ENCODE measurements around the gene NCKAP5. TPM values are rescaled to one million over a fixed set of nuclear protein-coding genes. Genes with fewer than 3 reads are reported as not detected.

The NCKAP5 gene
- total and polyA plus RNA-seq, 9 of the 15 experiments (the other 6 are each of a cell fraction or from before 2014, with no cell fraction given): not detected

DNA sequence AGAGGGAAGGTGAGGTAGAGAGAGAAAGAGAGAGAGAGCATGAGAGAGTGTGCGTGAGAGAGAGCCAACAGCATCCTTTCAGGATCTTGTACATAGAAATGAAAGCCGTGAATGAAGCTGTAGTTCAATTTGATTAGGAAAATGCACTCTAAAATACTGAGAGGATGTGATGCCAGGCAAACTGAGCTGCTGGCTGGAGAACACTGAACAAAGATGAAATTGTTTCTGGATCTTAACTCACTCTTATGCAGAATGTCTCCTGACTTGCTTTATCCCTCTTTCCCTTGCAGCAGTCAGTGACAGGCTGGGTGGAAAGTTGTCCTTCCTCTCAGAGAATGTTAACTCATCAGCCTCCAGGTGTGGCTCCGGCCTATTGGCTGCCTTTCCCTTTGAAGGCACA, 908.9 kb downstream of the NCKAP5 start:
- Histone ChIP-seq H3K79me2 (ENCODE audit: control insufficient read depth, insufficient read depth, low read length) (no peaks in the 10 kb centered on the region), H3K4me1 (replicated peaks in 1 of 2; ENCODE audit: control insufficient read depth in 2 of 2, insufficient read depth in 2 of 2, low read length in 2 of 2) (no peaks in the 10 kb centered on the region), H3K4me3 (no peak overlapping the region), H3K4me2 (ENCODE audit: insufficient read depth, low read length) (no peak overlapping the region), H3K9ac (ENCODE audit: insufficient read depth in 1 of 2, low read depth in 2 of 2, low read length in 2 of 2) (no peak overlapping the region), H3K27me3 (ENCODE audit: control insufficient read depth in 2 of 2, insufficient read depth in 2 of 2, low read length in 2 of 2) (no peaks in the 10 kb centered on the region), H3K9me1 (ENCODE audit: control insufficient read depth, insufficient read depth, low read length) (no peaks in the 10 kb centered on the region), H3K36me3 (ENCODE audit: control insufficient read depth, insufficient read depth, low read length) (no peaks in the 10 kb centered on the region), H2AFZ (ENCODE audit: low read depth, low read length) (no peak overlapping the region), H4K20me1 (replicated peaks; ENCODE audit: control insufficient read depth, insufficient read depth, low read length) (no peaks in the 10 kb centered on the region), H3K27ac (ENCODE audit: extremely low read depth, low read depth, low read length) (no peak overlapping the region), H3K9me3 (replicated peaks; ENCODE audit: control insufficient read depth, insufficient read depth, low read depth, low read length) (no peaks in the 10 kb centered on the region)
- ATAC-seq: no peak
- in situ Hi-C loops (cut with MboI): no loop called here
- ChIA-PET CTCF (ENCODE audit: low intra/inter-chr PET ratio) (no interaction called here), POLR2A (interaction anchor here (0.6 kb wide), 1 partner anchor 1169 kb away, joined by 3 read pairs; no protein-coding TSS in a partner anchor)
- no TSS peak for BruUV-seq (replicated peaks)
- DNase-seq (ENCODE audit: extremely low read depth in 1 of 4, low spot score in 3 of 4): no peak
- no peak for FAIRE-seq
- WGBS (ENCODE audit: insufficient coverage, low coverage, missing lambda C conversion rate): 0% methylated on average over 3 of the region's 3 CpGs
- no peak for TF ChIP-seq TCF15 (CRISPR knock-in tag; IDR thresholded peaks at IDR 0.05)
- TF ChIP-seq, protein P1, sequence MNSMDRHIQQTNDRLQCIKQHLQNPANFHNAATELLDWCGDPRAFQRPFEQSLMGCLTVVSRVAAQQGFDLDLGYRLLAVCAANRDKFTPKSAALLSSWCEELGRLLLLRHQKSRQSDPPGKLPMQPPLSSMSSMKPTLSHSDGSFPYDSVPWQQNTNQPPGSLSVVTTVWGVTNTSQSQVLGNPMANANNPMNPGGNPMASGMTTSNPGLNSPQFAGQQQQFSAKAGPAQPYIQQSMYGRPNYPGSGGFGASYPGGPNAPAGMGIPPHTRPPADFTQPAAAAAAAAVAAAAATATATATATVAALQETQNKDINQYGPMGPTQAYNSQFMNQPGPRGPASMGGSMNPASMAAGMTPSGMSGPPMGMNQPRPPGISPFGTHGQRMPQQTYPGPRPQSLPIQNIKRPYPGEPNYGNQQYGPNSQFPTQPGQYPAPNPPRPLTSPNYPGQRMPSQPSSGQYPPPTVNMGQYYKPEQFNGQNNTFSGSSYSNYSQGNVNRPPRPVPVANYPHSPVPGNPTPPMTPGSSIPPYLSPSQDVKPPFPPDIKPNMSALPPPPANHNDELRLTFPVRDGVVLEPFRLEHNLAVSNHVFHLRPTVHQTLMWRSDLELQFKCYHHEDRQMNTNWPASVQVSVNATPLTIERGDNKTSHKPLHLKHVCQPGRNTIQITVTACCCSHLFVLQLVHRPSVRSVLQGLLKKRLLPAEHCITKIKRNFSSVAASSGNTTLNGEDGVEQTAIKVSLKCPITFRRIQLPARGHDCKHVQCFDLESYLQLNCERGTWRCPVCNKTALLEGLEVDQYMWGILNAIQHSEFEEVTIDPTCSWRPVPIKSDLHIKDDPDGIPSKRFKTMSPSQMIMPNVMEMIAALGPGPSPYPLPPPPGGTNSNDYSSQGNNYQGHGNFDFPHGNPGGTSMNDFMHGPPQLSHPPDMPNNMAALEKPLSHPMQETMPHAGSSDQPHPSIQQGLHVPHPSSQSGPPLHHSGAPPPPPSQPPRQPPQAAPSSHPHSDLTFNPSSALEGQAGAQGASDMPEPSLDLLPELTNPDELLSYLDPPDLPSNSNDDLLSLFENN (IDR thresholded peaks at IDR 0.05; ENCODE audit: low read depth in 2 of 2, low read length in 2 of 2): no peak
- no peak for TF ChIP-seq EWSR1 (IDR thresholded peaks at IDR 0.05; ENCODE audit: borderline replicate concordance, low read depth, partially characterized antibody)
- no peak for TF ChIP-seq TAF9B (IDR thresholded peaks at IDR 0.05; ENCODE audit: partially characterized antibody)
- TF ChIP-seq KAT8 (IDR thresholded peaks at IDR 0.05; ENCODE audit: low read depth): no peak
- TF ChIP-seq NFIC (IDR thresholded peaks at IDR 0.05): no peak
- TF ChIP-seq RAD21 (CRISPR knock-in tag; conservative IDR thresholded peaks at IDR 0.05 in 1 of 2, IDR thresholded peaks at IDR 0.05 in 1 of 2): no peak
- TF ChIP-seq HOXB6 (CRISPR knock-in tag; IDR thresholded peaks at IDR 0.05; ENCODE audit: borderline replicate concordance): no peak
- TF ChIP-seq RFX5 (IDR thresholded peaks at IDR 0.05; ENCODE audit: low read depth, low read length): no peak
- TF ChIP-seq, protein P2, sequence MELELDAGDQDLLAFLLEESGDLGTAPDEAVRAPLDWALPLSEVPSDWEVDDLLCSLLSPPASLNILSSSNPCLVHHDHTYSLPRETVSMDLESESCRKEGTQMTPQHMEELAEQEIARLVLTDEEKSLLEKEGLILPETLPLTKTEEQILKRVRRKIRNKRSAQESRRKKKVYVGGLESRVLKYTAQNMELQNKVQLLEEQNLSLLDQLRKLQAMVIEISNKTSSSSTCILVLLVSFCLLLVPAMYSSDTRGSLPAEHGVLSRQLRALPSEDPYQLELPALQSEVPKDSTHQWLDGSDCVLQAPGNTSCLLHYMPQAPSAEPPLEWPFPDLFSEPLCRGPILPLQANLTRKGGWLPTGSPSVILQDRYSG (tag; conservative IDR thresholded peaks at IDR 0.05; ENCODE audit: low read depth): no peak
- no peak for TF ChIP-seq ZNF133 (CRISPR knock-in tag; IDR thresholded peaks at IDR 0.05)
- no peak for TF ChIP-seq HMGN3 (IDR thresholded peaks at IDR 0.05; ENCODE audit: borderline replicate concordance, extremely low read depth, insufficient read length, low read depth, low read length)
- no peak for TF ChIP-seq KDM4B (IDR thresholded peaks at IDR 0.05; ENCODE audit: borderline replicate concordance in 2 of 2, low read depth in 1 of 2)
- no peak for TF ChIP-seq RB1 (IDR thresholded peaks at IDR 0.05; ENCODE audit: low read depth)
- no peak for TF ChIP-seq YBX1 (IDR thresholded peaks at IDR 0.05)
- intact Hi-C loops (cut with micrococcal nuclease): no loop called here

Data from K562 (cell line).